Measurements from ENCODE around the gene NUP214.
"Not testable (repeated sequence)": the region's sequence is repeated elsewhere in the genome, so short reads cannot be mapped to it uniquely, and the experiment has no call there.

The NUP214 gene

DNA sequence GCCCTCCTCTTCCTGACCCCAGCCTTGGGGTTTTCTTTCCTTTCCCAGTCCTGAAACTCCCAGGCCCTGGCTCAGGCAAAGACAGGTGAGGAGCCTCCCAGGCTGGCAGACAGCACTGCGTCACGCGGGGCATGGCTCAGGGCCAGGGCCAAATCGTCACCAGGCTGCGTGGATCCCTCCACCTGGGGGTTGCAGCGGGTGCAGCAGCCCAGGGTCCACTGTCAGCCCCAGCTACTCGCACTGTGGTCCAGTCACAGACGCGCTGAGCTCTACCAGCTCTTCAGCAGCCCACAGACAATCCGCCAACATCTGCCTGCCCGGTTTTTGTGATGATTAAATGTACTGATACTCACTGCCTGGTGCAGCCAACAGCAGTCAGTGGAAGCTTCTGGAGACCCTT is 138.8 kb downstream of the NUP214 start:
- DNase-seq = no peak

DNA sequence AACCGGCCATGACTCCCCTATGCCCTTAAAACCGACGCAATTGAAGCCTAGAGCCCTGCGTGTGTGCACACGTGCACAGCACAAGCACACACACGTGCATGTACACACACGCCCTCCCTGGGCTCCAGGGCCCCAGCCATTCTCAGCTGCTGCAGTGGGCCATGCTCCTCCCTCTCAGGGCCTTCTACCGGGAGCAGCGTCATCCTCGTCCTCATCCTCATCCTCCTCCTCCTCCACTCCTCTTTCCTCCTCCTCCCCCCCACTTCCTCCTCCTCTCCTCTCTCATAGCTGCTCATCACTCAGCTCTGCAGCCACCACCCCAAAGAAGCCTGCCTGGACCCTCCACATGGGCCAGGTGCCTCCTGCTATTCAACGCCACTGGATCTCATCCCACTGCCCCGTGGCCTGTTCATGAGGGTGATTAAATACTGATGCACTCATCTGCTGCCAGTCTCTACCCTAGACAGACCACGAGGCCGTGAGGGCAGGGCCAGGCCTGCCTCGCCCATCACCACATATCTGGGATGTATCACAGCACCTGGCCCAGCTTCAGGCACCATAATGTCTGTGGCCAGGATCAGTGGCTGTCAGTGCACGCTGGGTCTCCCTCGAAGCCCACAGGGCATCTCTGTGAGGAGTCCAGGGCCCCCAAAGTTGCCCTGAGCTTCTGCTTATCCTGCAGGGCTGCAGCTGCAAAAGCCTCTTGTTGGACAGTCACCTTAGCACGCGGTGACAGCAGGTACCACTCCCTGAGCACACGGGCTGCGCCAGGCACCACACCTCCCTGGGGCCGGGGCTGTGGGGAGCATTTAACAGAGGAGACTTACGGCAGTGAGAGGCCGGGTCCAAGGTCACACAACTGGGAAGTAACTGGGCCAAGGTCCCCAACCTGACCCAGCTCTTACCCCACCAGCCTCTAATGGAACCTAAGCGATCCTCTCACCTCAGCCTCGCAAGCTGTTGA is 141.2 kb downstream of the NUP214 start:
- no peak for DNase-seq

DNA sequence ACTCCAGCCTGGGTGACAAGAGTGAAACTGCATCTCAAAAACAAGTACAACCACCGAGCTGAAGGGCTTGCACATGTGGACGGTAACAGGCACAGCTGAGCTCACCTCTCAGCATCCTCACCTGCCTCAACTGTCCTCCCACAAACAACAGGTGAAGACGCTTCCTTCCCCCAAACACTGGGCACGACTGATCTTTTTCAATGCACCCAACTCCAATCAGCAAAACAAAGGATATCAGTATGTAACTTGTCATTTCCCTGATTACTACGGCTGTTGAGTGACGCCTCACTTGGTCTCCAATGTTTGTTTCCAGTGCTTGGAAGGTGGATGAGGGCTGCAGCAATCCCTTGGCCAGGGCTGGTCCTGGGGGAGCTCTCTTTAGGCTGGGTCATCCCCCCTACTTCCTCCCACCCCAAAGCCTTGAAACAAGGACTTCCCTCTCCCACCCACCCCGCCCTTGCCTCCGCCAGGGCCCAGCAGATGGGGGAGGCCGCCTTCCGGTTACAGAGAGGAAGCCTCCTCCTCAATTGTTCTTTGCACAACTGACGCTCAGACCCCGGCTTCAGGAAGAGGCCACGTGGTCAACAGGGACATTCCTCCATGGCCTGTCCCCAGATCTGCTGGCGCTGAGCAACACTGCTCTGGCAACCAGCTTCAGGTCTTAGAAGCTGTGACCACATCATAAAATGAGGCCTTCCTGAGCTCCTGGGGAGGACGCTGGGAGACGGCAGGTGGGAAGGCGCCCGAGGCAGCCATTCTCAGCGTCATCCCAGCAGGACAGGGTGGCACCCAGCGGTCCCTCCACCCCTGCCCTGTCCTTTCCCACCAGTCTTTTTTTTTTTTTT is 145.0 kb downstream of the NUP214 start:
- DNase-seq = no peak

DNA sequence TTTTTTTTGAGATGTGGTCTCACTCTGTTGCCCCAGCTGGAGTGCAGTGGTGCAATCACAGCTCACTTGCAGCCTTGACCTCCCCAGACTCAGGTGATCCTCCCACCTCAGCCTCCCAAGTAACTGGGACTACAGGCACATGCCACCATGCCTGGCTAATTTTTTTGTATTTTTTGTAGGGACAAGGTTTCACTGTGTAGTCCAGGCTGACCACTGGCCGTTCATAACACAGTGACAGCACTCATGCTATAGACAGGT is 145.6 kb downstream of the NUP214 start:
- DNase-seq = not testable (repeated sequence)

DNA sequence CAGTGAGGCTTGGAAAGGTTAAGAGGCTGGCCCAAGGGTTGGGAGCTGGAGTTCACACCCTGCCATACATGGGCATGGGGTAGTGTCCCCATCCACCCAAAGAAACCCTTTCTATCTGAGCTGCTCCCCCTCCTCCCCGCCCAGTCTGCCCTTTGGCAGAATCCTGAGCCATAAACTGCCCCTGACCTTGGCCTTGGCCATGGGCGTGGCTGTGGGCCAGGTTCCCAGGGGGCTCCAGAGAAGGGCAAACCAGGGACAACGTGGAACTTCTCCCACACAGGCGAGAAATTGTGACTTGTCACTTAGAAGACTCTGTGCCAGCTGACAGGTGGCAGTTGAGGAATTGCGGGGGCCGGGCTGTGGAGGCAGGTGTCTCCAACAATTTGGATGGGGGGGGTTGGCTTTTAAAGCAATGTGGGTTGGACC is 146.1 kb downstream of the NUP214 start:
- no peak for DNase-seq

DNA sequence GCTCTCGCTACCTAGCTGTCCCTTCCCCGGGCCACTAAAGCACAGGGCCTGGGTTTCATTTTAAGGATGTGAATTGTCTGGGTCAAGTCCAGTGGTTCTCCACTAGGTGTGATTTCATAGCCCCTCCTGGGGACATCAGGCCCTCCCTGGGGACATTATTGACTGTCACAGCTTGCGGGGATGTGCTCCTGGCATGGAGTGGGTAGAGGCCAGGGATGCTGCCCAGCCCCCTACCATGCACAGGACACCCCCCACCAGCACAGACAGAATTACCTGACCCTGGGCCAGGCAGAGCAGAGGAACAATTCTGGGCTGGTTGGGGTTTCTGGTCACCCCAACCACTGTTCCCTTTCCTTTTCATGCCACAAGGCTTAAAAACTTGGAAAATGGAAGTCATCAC is 146.8 kb downstream of the NUP214 start:
- DNase-seq = no peak

DNA sequence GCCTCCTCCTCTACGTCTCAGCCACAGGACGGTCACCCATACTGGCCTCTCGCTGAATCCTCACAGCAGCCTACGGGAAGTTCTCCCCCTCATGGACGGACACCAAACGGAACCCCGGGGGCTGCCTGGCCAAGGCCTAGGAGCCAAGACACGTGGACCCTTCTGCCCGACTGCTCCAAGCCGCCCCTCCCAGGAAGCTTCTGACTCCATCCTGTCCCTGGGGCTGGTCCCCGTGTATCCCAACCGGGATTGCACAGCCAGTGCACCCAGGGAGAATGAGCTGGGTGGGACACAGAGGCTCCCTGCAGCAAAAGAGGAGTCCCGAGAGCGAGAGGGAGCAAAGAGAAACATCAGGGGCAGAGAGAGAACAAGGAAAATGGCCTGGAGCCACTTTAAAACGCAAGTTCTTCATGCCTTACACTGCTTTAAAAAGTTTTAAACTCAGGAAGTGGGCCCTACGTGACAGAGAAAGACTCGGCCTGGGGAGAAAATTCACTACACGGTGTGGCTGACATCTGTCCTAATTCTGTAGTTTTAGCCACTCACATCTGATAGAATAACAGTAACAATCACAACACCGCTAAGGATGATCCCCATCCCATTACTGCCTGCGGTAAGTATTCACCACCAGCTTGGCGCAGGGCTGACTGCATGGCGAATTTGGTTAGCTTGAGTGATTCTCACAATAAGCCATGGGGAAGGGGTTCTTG is 147.9 kb downstream of the NUP214 start:
- no peak for DNase-seq

DNA sequence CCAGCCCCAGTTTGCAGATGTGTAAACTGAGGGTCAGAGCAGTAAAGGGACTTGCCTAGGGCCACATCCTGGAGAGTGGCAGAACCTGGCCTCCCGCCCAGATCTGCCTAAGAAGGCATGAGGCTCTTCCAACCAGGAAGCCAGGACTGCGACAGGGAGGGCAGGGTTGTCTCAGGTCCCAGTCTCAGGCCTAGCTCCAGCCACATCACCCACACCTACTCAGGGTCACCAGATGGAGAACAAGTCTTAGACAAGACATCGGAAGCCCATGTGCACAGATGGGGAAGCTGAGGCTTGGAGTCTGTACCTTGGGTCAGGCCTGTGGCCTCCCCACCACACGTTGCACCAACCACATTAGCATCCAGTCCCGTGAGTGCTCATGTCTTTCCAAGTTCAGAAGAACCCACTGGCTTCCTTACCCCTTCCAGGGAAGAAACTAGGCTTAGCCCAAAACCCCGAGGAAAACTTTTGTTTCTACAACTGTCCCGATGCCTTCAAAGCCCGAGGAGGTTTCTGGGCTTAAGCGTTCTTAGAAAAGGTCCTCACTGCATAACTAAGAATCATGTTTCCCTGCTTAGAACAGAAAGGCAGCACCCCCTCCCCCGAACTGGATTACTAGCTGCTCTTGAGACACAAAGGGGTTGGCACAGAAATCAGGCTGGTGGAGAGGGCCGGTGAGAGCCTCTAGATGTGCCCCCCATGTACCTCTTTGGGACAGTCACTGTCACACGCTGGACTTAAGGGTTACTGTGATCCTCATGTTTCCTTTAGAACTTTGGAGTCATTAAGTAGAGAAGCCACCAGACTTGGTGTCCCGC is 148.7 kb downstream of the NUP214 start:
- DNase-seq = no peak

DNA sequence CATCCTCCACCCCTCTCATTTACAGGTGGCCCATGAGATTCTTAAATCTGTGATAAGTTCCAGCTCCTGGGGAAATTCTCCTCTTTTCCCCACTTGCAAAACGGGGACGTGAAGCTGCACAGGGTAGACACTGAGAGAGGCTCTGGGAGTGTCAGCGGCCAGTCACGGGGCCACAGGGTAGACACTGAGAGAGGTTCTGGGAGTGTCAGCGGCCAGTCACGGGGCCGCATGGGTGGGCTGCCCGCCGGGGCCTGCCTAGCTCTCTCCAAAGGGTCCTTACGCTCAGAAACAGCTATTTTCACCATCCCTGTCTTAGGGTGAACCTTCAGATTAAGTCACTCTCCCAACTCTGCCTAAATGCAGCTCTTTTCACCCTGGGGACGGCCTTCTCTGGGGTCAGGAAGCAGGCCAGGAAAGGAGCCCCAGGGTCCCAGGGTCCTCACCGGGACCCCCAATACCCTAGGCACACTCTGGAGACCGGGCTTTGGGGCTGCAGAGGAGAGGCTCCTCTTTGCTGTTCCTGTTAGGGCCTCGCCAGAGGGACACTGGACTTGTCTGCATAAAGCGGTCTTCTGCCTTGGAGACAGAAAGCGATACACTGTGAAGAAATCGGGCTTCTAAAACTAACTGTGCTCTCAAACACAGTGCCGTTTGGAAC is 149.4 kb downstream of the NUP214 start:
- no peak for DNase-seq

DNA sequence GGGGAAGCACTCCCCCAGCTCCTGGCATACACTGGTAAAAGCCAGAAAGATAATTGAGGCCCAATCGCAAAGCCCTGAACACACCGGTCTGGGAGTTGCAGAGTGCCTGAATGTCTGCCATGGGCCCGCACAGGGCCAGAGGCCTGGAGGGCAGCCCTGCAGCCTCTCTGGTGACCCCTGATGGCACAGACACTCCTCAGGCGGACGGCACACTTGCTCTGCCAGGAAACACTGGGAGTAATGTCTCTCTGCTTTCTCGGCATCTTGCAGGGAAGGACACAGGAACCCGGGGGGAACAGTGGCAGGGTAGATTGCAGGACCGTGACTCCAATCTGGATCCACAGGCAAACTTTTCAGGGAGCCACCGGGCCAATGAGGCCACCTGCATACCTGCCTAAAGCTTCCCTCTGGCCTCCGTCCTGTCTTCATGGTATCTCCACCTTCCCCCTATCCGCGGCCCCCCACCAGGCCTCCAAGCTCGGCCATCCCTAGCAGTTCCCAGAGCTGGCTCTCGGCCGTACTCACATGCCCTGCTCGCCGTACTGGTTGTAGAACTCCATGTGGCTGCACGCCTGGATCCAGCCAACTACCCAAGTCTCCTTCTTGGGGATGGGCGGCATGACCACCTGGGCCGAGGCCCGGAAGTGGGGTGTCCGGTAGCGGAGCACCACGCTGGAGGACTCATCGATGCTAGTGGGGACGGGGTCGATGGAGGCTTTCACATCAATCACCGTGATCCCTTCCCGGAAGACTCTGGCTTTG is 150.1 kb downstream of the NUP214 start:
- DNase-seq = no peak

DNA sequence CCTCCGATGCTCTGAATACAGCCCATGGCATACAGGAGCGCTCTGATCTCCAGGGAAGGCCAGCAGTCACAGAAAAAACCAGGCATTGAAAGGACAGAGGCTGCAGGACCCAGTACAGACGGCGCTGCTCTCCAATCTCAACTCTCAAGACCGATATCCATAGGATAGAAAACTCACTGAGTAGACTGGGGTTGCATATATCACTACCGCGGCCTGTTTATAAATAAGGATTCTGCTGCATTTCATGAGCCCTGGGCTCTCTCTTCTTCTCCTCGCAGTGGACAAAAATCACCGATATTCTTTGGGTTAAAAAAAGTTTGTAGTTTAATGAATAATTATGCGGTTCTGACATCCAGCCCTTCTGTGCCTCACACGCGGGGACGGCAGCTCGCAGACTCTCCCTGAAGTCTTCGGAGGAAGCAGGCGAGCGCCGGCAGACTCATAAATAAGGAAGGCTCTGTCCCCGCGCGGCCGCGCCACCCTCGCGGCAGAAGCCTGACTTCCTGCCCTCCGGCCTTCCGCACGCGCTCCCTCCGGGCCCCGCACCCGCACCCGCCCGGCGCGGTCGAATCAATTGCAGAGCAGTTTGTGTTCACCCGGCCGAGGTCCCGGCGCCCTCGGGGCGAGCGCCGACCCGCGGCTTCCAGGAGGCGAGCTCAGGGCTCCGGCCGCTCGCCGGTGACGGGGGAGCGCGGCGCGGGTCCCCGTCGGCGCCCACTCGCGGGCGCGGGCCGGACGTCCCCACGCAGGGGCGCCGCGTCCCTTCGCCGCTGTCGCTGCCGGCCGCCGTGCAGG is 150.9 kb downstream of the NUP214 start, which contains the start of gene FAM78A:
Gene FAM78A, minus strand, starts transcription at position 417 of the 795 bp plus-strand sequence. Its CDS starts 331 bp downstream, at position 86.
- DNase-seq = no peak

DNA sequence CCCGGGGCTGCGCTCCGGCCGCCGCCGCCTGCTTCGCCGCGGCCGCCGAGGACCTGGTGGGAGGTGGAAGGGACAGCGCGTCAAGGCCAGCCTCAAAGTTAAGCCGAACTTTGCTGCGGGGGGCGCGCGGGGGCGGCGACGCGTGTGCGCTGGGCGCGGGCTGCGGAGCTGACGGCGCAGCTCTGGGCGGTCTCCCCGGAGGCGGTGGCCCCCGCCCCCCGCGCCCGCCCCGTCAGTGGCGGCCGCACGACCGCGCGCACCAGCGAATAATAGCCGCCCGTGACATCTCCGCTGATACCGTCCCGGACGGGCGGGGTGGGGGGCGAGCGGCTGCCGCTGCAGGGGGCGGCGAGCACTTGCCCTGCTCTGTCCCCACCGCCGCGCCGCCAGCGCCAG is 151.5 kb downstream of the NUP214 start:
- no peak for DNase-seq

DNA sequence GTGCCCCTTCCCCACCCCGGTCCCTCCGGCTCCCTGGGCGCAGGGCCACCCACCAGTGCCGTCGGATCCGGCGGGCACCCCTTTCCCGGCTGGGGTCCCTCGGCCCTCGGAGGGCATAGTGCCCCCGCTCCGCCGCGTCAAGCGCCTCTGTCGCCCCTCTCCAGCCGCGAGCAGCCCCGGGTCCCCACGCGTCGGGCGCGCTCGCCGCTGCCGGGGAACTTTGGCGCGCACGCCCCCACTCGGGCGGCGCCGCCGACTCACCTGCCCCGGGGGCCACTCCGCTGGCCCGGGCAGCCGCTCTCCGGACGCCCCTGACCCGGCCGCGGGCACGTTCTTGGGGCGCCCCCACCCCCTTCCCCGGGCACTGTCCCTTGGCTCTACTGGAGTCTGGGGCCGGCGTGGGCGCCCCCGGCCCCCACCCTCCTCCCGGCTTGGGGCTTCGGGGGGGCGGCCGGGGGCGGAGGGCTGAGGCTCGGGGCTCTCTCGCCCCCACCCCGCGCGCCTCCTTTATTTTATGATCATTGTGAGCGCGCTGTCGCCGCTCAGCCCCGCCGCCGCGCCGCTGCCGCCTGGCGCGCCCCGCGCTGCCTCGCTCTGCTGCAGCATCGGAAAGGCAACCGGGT is 152.0 kb downstream of the NUP214 start:
- no peak for DNase-seq

DNA sequence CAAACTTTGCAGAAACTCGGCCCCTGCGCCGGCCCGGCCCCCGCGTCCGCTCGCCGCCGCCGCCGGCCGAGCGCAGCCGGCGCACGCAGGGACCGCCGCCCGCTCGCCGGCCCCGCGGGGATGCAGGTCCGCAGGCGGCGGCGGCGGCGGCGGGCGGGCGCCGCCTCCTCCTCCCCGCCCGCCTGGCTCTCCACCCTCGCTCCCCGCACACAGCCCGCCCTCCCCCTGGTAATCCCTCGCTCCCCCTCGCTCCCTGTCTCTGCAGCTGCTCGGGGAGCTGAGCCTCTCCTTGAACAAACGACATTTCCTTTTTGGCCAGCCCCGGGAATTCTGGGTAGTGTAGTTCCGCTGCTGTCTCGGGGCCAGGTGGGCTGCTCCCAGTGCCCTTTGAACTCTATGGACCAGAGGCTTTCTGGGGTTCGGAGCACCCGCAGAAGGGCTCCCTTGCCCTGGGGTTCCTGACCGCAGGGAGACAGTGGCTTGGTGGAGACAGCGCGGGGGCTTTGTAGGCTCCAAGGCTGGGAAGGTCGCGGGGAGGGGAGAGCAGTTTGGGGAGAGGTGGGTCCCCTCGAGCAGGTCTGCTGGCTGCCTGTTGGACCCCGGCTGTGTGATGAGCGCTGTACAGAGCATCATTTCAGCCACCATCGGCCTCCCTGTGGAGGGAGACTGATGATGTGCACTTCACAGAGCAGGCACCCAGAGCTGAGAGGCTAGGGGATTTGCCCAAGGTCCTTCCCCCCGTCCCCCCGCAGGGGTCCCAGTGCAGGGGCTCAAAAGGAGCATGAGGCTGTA is 152.7 kb downstream of the NUP214 start:
- peak; percentile 69 for DNase-seq

DNA sequence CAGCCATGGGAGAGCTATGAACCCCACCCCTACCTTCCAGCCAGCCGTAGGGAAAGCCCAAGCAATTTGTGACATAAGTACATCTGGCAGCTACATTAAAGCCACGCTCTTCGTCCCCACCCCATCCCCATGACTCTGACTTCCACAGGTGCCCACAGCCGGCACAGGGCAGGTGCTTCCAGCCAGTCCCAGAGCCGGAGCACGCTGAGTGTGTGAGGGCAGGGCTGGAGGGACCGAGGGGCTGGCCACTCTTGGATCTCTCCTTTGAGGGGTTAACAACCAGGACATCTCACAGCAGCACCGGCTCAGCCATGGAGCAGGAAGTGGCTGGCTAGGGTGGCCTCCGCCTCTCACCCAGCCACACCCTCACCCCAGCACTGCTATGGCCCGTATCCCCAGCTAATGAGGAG is 153.3 kb downstream of the NUP214 start:
- DNase-seq = no peak

DNA sequence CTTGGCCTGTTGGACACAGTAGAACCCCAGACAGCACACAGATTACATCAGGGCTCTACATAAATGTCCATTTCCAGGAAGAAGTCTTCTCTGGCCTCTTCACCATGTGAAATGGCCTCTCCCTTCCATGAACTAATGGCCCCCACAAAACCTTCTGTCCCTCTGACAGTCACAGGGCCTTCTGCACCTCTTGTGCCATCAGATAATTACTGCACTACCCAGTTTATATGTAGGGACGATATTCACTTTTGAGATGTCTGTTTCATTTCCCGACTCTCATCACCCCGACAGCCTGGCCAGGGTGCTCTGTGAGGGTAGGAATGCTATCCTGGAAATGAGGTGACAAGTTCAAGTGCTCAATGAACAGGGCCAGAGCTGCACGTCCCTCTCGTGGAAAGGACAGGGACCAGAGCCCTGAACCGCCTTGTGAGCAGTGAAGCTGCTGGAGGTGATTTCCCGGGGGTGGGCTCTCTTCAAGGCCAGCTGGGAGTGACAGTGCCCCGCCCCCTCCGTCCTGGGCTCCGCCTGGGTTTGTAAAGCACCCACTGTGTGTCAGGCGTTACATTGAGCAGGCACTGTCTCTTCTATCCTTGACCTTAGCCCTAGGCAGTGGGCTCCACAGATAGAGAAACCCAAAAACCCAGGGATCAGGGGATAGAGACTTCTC is 153.9 kb downstream of the NUP214 start:
- DNase-seq = no peak

DNA sequence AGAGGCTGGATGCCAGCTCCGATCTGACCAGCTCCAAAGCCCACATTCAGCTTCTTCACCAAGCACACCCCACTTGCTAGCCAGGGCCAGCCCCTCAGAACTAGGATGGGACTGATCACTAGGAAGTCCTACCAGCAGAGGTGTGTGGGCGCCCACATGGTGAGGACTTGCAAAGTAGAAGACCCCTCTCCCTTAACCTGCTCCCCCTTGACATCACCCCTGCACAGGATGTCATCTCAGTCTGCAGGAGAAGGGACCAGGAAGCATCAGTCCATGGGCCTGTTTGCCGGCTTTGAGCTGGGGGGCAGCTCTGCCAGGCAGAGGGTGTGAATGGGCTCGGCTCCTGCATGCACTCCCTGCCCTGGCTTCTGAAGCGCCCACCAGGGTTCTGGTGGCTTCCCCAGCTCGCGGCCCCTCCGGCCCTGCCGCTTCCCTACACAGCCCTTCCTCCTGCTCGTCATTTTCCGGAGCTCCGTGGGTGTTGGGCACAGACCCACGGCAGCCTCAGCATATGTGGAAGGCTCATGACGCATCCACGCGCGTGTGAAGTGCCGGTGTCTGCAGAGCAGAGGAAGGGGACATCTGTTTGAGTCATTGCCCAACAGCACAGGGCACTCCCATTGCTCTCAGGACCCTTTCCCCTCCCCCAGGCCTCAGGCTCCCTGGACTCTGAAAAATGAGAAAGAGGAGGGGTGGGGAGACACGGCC is 154.6 kb downstream of the NUP214 start:
- no peak for DNase-seq

DNA sequence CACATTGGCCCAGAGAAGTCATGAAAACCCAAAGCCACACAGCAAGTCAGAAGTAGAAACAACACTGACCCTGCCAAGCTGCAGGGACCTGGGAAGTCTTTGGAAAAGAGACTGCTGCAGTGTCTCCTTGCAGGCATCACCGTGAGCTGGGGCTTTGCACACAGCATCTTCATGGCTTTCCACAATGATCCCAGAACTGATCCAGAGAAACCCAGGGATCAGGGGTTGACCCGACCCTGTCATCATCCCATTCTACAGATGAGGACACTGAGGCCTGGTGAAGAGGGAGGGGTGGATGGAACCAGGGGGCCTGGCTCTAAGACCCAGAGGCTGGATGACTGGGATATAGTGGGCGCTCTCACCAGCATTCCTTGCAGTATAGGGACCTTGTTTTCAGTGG is 155.3 kb downstream of the NUP214 start:
- DNase-seq = no peak

Measured in stimulated activated CD4-positive, alpha-beta T cell treated with anti-CD3 and anti-CD28 coated beads, Interleukin-12 subunit alpha, Interleukin-12 subunit beta, amount 100 ng/mL, for 4 hours (primary cell).